ENCODE results near the gene VPS26B.

- TF ChIP-seq CTCF (IDR thresholded peaks at IDR 0.05; ENCODE audit: insufficient read depth, low read length): no peak
- no peak for TF ChIP-seq POLR2AphosphoS5 (IDR thresholded peaks at IDR 0.05; ENCODE audit: low read depth)
- TF ChIP-seq SPI1 (IDR thresholded peaks at IDR 0.05; ENCODE audit: borderline replicate concordance, low read depth): no peak
- no peak for TF ChIP-seq REST (IDR thresholded peaks at IDR 0.05; ENCODE audit: insufficient replicate concordance, low read depth)
- no peak for TF ChIP-seq GABPA (IDR thresholded peaks at IDR 0.05; ENCODE audit: low read depth)
Observed at GRCh38 chr11:134267461-134267860, 43.0 kb downstream of the VPS26B start.
